Measurements from ENCODE around the gene CCDC167.

Gene CCDC167

GRCh38 chr6:37525460-37526357, 26.0 kb upstream of the CCDC167 start:
- H3K9me3 ChIP-seq (ENCODE audit: control insufficient read depth, low read length) = no peaks in the 10 kb centered on the region
- H3K79me2 ChIP-seq = no peaks in the 10 kb centered on the region
- H3K36me3 ChIP-seq (ENCODE audit: control insufficient read depth, insufficient read depth, low read length) = no peaks in the 10 kb centered on the region
- H3K4me1 ChIP-seq = no peaks in the 10 kb centered on the region
- no peak overlapping the region for H3K4me3 ChIP-seq (ENCODE audit: low read depth, low read length)
- H3K9ac ChIP-seq = no peak overlapping the region
- no peak overlapping the region for H3K4me2 ChIP-seq (ENCODE audit: low read length)
- H2AFZ ChIP-seq = no peak overlapping the region
- no peak for TF ChIP-seq CTCF (IDR thresholded peaks at IDR 0.05)
- no peaks in the 10 kb centered on the region for H3K27me3 ChIP-seq (ENCODE audit: control insufficient read depth, insufficient read depth, low read length)
- H3K27ac ChIP-seq = no peak overlapping the region

GRCh38 chr6:37524970-37525318, 25.3 kb upstream of the CCDC167 start:
- no peaks in the 10 kb centered on the region for H3K36me3 ChIP-seq (ENCODE audit: control insufficient read depth, insufficient read depth, low read length)
- no peaks in the 10 kb centered on the region for H3K27me3 ChIP-seq (ENCODE audit: control insufficient read depth, insufficient read depth, low read length)

DNA sequence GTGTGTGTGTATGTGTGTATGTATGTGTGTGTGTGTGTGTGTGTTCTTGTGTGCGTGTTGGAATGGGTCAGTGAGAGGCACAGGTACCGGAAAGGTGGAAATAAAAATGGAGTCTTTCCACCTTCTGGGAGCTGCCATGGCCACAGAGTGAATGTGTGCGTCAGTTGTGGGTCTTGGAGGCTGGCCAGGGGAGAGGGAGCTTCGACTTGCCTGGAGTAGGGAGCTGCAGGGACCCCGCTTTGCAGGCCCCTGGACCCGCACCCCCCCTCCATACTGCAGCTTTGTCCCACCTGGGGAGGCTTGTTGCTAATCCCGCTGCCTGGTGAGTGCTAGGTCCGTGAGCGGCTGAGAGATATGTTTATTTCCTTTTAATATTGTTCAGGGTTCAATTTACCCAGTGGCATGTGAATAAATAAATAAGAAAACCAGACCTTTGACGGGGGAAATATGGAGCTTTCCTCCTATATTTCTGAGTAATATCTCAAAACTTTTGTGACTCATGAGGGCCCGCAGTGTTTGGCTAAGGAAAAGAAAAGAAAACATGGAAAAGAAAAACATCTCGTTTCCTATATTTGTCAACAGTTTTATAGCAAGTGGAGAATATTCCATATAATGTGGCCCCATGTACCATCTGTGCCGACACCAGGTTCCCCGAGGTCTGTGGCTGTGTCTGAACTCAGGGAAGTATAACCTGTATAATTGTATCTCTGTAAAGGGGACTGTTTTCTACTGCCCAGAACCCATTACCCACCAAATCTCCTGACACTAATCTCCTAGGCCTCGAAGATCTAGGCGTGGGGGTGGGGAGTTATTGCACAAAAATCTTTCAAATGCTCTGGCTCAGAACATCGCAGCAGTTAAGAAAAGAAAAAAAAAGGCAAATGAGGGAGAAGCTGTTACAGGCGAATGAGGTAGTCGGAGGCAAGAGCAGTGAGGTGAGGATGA, 24.6 kb upstream of the CCDC167 start:
- no peaks in the 10 kb centered on the region for H3K4me1 ChIP-seq
- TF ChIP-seq CTCF (IDR thresholded peaks at IDR 0.05) = no peak
- no peaks in the 10 kb centered on the region for H3K36me3 ChIP-seq (ENCODE audit: control insufficient read depth, insufficient read depth, low read length)
- no peak overlapping the region for H3K9ac ChIP-seq
- H3K27me3 ChIP-seq (ENCODE audit: control insufficient read depth, insufficient read depth, low read length) = no peaks in the 10 kb centered on the region
- H3K9me3 ChIP-seq (ENCODE audit: control insufficient read depth, low read length) = no peaks in the 10 kb centered on the region
- H3K4me2 ChIP-seq (ENCODE audit: low read length) = no peak overlapping the region
- H3K27ac ChIP-seq = no peak overlapping the region
- H3K79me2 ChIP-seq = no peaks in the 10 kb centered on the region
- no peak overlapping the region for H2AFZ ChIP-seq
- H3K4me3 ChIP-seq (ENCODE audit: low read depth, low read length) = no peak overlapping the region

More at GRCh38 chr6:37524970-37525318, 25.3 kb upstream of the CCDC167 start:
- no peak for TF ChIP-seq CTCF (IDR thresholded peaks at IDR 0.05)
- H2AFZ ChIP-seq = no peak overlapping the region
- H3K9ac ChIP-seq = no peak overlapping the region
- no peak overlapping the region for H3K27ac ChIP-seq
- no peak overlapping the region for H3K4me3 ChIP-seq (ENCODE audit: low read depth, low read length)
- no peak overlapping the region for H3K4me2 ChIP-seq (ENCODE audit: low read length)
- H3K4me1 ChIP-seq = no peaks in the 10 kb centered on the region
- H3K9me3 ChIP-seq (ENCODE audit: control insufficient read depth, low read length) = no peaks in the 10 kb centered on the region
- no peaks in the 10 kb centered on the region for H3K79me2 ChIP-seq

GRCh38 chr6:37523412-37523811, 23.7 kb upstream of the CCDC167 start:
- Histone ChIP-seq H3K4me3 (ENCODE audit: low read depth, low read length) (no peak overlapping the region), H2AFZ (no peak overlapping the region), H3K36me3 (ENCODE audit: control insufficient read depth, insufficient read depth, low read length) (no peaks in the 10 kb centered on the region), H3K9ac (no peak overlapping the region), H3K27me3 (ENCODE audit: control insufficient read depth, insufficient read depth, low read length) (no peaks in the 10 kb centered on the region), H3K9me3 (ENCODE audit: control insufficient read depth, low read length) (no peaks in the 10 kb centered on the region), H3K27ac (no peak overlapping the region), H3K79me2 (no peaks in the 10 kb centered on the region), H3K4me2 (ENCODE audit: low read length) (no peak overlapping the region), H3K4me1 (no peaks in the 10 kb centered on the region)
- TF ChIP-seq CTCF (IDR thresholded peaks at IDR 0.05) = no peak
